HEK293 (cell line): ENCODE measurements around the gene REEP6.

Experiments used
- BCL11B ChIP-seq: fragments of 450-650 bp; formaldehyde crosslinking; IDR thresholded peaks from 2 replicates; pipeline ENCODE4 v1.5.1; 2016; ENCODE audit warnings: low read depth, missing biosample characterization, missing genetic modification characterization
- MZF1 ChIP-seq: fragments of 450-650 bp; formaldehyde crosslinking; IDR thresholded peaks from 2 replicates; pipeline ENCODE4 v1.5.1; 2017; ENCODE audit warnings: missing biosample characterization, missing genetic modification characterization, borderline replicate concordance
- RBAK ChIP-seq: fragments of 450-650 bp; formaldehyde crosslinking; IDR thresholded peaks from 2 replicates; pipeline ENCODE4 v1.5.1; 2016; ENCODE audit warnings: missing biosample characterization, missing genetic modification characterization
- ZBTB8A ChIP-seq: fragments of 450-650 bp; formaldehyde crosslinking; IDR thresholded peaks from 2 replicates; pipeline ENCODE4 v1.5.1; 2016; ENCODE audit warnings: missing biosample characterization, missing genetic modification characterization
- ZFHX2 ChIP-seq: fragments of 450-650 bp; formaldehyde crosslinking; conservative IDR thresholded peaks from 2 replicates; pipeline ENCODE4 v1.5.1; 2016; ENCODE audit warnings: missing biosample characterization, missing genetic modification characterization
- ZNF112 ChIP-seq: fragments of 450-650 bp; formaldehyde crosslinking; IDR thresholded peaks from 2 replicates; pipeline ENCODE4 v1.5.0; 2017; ENCODE audit warnings: missing biosample characterization, missing genetic modification characterization
- ZNF132 ChIP-seq: fragments of 450-650 bp; formaldehyde crosslinking; IDR thresholded peaks from 2 replicates; pipeline ENCODE4 v1.5.1; 2017; ENCODE audit warnings: missing biosample characterization, missing genetic modification characterization, borderline replicate concordance
- ZNF175 ChIP-seq: fragments of 450-650 bp; formaldehyde crosslinking; IDR thresholded peaks from 2 replicates; pipeline ENCODE4 v1.5.1; 2016; ENCODE audit warnings: missing biosample characterization, missing genetic modification characterization
- ZNF184 ChIP-seq: fragments of 450-650 bp; IDR thresholded peaks from 2 replicates; pipeline ENCODE4 v1.5.1; 2018; ENCODE audit warnings: missing biosample characterization, mild to moderate bottlenecking, missing genetic modification characterization
- ZNF223 ChIP-seq: fragments of 450-650 bp; formaldehyde crosslinking; IDR thresholded peaks from 2 replicates; pipeline ENCODE4 v1.5.1; 2016; ENCODE audit warnings: missing biosample characterization, missing genetic modification characterization
- ZNF266 ChIP-seq: fragments of 450-650 bp; formaldehyde crosslinking; IDR thresholded peaks from 2 replicates; pipeline ENCODE4 v1.5.1; 2016; ENCODE audit warnings: missing biosample characterization, missing genetic modification characterization, low read depth
- ZNF366 ChIP-seq: fragments of 450-650 bp; formaldehyde crosslinking; conservative IDR thresholded peaks from 2 replicates; pipeline ENCODE4 v1.5.1; 2016; ENCODE audit warnings: missing biosample characterization, missing genetic modification characterization
- ZNF433 ChIP-seq: fragments of 450-650 bp; formaldehyde crosslinking; IDR thresholded peaks from 2 replicates; pipeline ENCODE4 v1.5.1; 2016; ENCODE audit warnings: missing biosample characterization, missing genetic modification characterization, low read depth
- ZNF48 ChIP-seq: fragments of 450-650 bp; formaldehyde crosslinking; IDR thresholded peaks from 2 replicates; pipeline ENCODE4 v1.5.1; 2016; ENCODE audit warnings: missing biosample characterization, missing genetic modification characterization
- ZNF521 ChIP-seq: fragments of 450-650 bp; formaldehyde crosslinking; IDR thresholded peaks from 2 replicates; pipeline ENCODE4 v1.5.1; 2017; ENCODE audit warnings: missing biosample characterization, mild to moderate bottlenecking, missing genetic modification characterization
- ZNF544 ChIP-seq: fragments of 450-650 bp; formaldehyde crosslinking; IDR thresholded peaks from 2 replicates; pipeline ENCODE4 v1.5.0; 2017; ENCODE audit warnings: missing biosample characterization, missing genetic modification characterization
- ZNF623 ChIP-seq: fragments of 450-650 bp; formaldehyde crosslinking; IDR thresholded peaks from 2 replicates; pipeline ENCODE4 v1.5.1; 2016; ENCODE audit warnings: missing biosample characterization, missing genetic modification characterization
- ZNF629 ChIP-seq: fragments of 450-650 bp; formaldehyde crosslinking; IDR thresholded peaks from 2 replicates; pipeline ENCODE4 v1.5.1; 2017; ENCODE audit warnings: missing biosample characterization, missing genetic modification characterization
- ZNF768 ChIP-seq: fragments of 450-650 bp; formaldehyde crosslinking; IDR thresholded peaks from 2 replicates; pipeline ENCODE4 v1.5.1; 2018; ENCODE audit warnings: missing biosample characterization, mild to moderate bottlenecking, missing genetic modification characterization
- ZNF776 ChIP-seq: fragments of 450-650 bp; formaldehyde crosslinking; IDR thresholded peaks from 2 replicates; pipeline ENCODE4 v1.5.0; 2017; ENCODE audit warnings: missing biosample characterization, missing genetic modification characterization, borderline replicate concordance
- ZNF785 ChIP-seq: fragments of 450-650 bp; formaldehyde crosslinking; IDR thresholded peaks from 2 replicates; pipeline ENCODE4 v1.5.1; 2016; ENCODE audit warnings: missing biosample characterization, missing genetic modification characterization
- ZNF837 ChIP-seq: fragments of 450-650 bp; formaldehyde crosslinking; IDR thresholded peaks from 2 replicates; pipeline ENCODE4 v1.5.1; 2016; ENCODE audit warnings: missing biosample characterization, missing genetic modification characterization
- TF ChIP-seq, protein P1 (sequence below): fragments of 450-650 bp; IDR thresholded peaks from 2 replicates; pipeline ENCODE4 v1.5.1; 2018; ENCODE audit warnings: missing biosample characterization, mild to moderate bottlenecking, missing genetic modification characterization
- TF ChIP-seq, protein P2 (sequence below): fragments of 450-650 bp; formaldehyde crosslinking; IDR thresholded peaks from 2 replicates; pipeline ENCODE4 v1.5.1; 2016; ENCODE audit warnings: missing biosample characterization, missing genetic modification characterization
- TF ChIP-seq, protein P3 (sequence below): fragments of 450-650 bp; formaldehyde crosslinking; IDR thresholded peaks from 2 replicates; pipeline ENCODE4; 2016; ENCODE audit warnings: missing biosample characterization, missing genetic modification characterization
- TF ChIP-seq, protein P4 (sequence below): fragments of 450-650 bp; formaldehyde crosslinking; IDR thresholded peaks from 2 replicates; pipeline ENCODE4 v1.5.1; 2016; ENCODE audit warnings: missing biosample characterization, missing genetic modification characterization
- TF ChIP-seq, protein P5 (sequence below): sonication (generic); formaldehyde crosslinking; IDR thresholded peaks from 2 replicates; pipeline ENCODE4 v1.8.1; 2022; ENCODE audit warnings: mild to moderate bottlenecking, moderate library complexity, missing genetic modification reagents

The REEP6 gene

DNA sequence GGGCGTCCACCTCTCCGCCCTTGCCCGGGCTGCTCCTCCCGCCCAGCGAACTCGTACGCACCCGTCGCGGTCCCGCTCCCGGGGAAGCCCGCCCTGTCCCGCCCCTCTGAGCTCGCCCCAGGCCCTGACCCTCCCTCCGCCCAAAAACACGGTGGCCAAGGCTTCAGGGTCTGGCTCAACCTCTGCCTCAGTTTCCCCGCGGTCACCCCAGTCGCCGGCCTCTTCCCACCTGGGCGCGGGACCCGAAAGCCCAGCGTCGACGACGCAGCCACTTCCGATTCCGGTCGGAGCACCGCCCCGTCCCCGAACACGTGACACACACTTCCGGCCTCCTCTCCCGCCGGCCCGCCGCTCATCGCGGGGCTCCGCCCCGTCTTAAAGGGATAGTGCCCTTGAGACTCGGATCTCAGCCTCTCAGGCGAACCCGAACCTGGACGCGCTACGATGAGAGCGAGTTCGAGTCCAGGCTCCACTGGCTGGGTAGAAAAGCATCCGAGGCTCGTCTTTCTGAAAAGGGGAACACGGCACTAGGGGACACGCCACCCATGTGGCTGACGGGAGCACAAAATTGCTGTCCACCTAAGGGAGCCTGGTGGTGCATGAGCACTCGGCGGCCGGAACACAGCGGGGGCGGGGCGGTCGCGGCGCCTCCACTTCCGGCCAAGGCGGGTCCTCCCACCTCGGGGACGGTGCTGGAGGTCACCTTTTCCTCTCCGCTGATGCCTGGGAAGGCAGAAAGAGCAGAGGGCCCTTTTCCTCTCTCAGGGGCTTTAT, 11.9 kb upstream of the REEP6 start, which contains the start of gene C19orf25 (continued):
- TF ChIP-seq, protein P1, sequence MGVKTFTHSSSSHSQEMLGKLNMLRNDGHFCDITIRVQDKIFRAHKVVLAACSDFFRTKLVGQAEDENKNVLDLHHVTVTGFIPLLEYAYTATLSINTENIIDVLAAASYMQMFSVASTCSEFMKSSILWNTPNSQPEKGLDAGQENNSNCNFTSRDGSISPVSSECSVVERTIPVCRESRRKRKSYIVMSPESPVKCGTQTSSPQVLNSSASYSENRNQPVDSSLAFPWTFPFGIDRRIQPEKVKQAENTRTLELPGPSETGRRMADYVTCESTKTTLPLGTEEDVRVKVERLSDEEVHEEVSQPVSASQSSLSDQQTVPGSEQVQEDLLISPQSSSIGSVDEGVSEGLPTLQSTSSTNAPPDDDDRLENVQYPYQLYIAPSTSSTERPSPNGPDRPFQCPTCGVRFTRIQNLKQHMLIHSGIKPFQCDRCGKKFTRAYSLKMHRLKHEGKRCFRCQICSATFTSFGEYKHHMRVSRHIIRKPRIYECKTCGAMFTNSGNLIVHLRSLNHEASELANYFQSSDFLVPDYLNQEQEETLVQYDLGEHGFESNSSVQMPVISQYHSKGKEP (tag by site-specific recombination) = no peak
- TF ChIP-seq, protein P2, sequence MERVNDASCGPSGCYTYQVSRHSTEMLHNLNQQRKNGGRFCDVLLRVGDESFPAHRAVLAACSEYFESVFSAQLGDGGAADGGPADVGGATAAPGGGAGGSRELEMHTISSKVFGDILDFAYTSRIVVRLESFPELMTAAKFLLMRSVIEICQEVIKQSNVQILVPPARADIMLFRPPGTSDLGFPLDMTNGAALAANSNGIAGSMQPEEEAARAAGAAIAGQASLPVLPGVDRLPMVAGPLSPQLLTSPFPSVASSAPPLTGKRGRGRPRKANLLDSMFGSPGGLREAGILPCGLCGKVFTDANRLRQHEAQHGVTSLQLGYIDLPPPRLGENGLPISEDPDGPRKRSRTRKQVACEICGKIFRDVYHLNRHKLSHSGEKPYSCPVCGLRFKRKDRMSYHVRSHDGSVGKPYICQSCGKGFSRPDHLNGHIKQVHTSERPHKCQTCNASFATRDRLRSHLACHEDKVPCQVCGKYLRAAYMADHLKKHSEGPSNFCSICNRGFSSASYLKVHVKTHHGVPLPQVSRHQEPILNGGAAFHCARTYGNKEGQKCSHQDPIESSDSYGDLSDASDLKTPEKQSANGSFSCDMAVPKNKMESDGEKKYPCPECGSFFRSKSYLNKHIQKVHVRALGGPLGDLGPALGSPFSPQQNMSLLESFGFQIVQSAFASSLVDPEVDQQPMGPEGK (tag by site-specific recombination) = peak; percentile 79
- TF ChIP-seq ZNF433 (tag by site-specific recombination) (no peak), ZBTB8A (tag by site-specific recombination) (peak; percentile 91), ZNF776 (no peak), ZNF366 (tag by site-specific recombination) (no peak), ZNF623 (tag by site-specific recombination) (no peak), ZNF132 (tag by site-specific recombination) (no peak), ZNF112 (tag by site-specific recombination) (no peak), ZNF48 (tag by site-specific recombination) (no peak), ZNF544 (no peak), BCL11B (tag by site-specific recombination) (peak; percentile 74; the same call in 1 of the 2 replicates), RBAK (tag by site-specific recombination) (no peak), ZNF184 (tag by site-specific recombination) (peak; percentile 63), ZFHX2 (peak; percentile 91), ZNF266 (tag by site-specific recombination) (no peak), ZNF521 (tag by site-specific recombination) (no peak), ZNF768 (tag by site-specific recombination) (no peak), ZNF629 (tag by site-specific recombination) (peak; percentile 81), MZF1 (no peak), ZNF785 (tag by site-specific recombination) (0 out of 2 replicates have a peak, but pooled peaks have one; percentile 72), ZNF175 (no peak), ZNF223 (tag by site-specific recombination) (no peak), ZNF837 (tag by site-specific recombination) (no peak)
- TF ChIP-seq, protein P3, sequence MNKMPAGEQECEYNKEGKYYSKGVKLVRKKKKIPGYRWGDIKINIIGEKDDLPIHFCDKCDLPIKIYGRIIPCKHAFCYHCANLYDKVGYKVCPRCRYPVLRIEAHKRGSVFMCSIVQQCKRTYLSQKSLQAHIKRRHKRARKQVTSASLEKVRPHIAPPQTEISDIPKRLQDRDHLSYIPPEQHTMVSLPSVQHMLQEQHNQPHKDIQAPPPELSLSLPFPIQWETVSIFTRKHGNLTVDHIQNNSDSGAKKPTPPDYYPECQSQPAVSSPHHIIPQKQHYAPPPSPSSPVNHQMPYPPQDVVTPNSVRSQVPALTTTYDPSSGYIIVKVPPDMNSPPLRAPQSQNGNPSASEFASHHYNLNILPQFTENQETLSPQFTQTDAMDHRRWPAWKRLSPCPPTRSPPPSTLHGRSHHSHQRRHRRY = no peak
- TF ChIP-seq, protein P4, sequence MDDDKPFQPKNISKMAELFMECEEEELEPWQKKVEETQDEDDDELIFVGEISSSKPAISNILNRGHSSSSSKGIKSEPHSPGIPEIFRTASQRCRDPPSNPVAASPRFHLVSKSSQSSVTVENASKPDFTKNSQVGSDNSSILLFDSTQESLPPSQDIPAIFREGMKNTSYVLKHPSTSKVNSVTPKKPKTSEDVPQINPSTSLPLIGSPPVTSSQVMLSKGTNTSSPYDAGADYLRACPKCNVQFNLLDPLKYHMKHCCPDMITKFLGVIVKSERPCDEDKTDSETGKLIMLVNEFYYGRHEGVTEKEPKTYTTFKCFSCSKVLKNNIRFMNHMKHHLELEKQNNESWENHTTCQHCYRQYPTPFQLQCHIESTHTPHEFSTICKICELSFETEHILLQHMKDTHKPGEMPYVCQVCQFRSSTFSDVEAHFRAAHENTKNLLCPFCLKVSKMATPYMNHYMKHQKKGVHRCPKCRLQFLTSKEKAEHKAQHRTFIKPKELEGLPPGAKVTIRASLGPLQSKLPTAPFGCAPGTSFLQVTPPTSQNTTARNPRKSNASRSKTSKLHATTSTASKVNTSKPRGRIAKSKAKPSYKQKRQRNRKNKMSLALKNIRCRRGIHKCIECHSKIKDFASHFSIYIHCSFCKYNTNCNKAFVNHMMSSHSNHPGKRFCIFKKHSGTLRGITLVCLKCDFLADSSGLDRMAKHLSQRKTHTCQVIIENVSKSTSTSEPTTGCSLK = no peak
- TF ChIP-seq, protein P5, sequence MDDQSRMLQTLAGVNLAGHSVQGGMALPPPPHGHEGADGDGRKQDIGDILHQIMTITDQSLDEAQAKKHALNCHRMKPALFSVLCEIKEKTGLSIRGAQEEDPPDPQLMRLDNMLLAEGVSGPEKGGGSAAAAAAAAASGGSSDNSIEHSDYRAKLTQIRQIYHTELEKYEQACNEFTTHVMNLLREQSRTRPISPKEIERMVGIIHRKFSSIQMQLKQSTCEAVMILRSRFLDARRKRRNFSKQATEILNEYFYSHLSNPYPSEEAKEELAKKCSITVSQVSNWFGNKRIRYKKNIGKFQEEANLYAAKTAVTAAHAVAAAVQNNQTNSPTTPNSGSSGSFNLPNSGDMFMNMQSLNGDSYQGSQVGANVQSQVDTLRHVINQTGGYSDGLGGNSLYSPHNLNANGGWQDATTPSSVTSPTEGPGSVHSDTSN (CRISPR knock-in tag) = peak; percentile 67
